PC-3 (cell line): ENCODE data around the gene VEGFB. TPM values are rescaled to one million over a fixed set of nuclear protein-coding genes. Genes with fewer than 3 reads are reported as not detected.

Experiments used
- ATAC-seq: fragments of 200-7000 bp; cut with Tn5 transposase; 2 replicates; pipeline ENCODE4 v1.9.1; 2020; ENCODE audit warnings: mild to moderate bottlenecking, moderate library complexity
- BruUV-seq: library from RNA; stranded (reverse); fragments of 400-500 nt; replicated peaks from 2 replicates; lab custom pipeline; 2021; lab: Mats Ljungman, UMichigan
- CTCF ChIA-PET: fragments of 300-600 bp; sonication (Branson Sonifier 250); formaldehyde crosslinking; loops from one replicate; lab custom pipeline; 2022; ENCODE audit warnings: antibody characterized with exemption; lab: Charles Lee
- POLR2A ChIA-PET: fragments of 300-600 bp; sonication (Branson Sonifier 250); formaldehyde crosslinking; loops from one replicate; lab custom pipeline; 2022; ENCODE audit warnings: antibody characterized with exemption; ENCODE audit not compliant: unreplicated experiment; lab: Charles Lee
- DNase-seq: peaks from one replicate; pipeline ENCODE4 v3.0.0-alpha.2; 2015
- H2AFZ ChIP-seq: fragments of 300-600 bp; sonication (generic); 2 replicates; pipeline ENCODE4 v1.6.0; 2016; ENCODE audit warnings: antibody characterized with exemption, low read length
- H3F3A ChIP-seq: fragments of 300-600 bp; sonication (generic); one replicate; pipeline ENCODE4 v1.6.0; 2017; ENCODE audit warnings: antibody characterized with exemption, low read length, control low read depth, mild to moderate bottlenecking; ENCODE audit not compliant: unreplicated experiment
- H3K27ac ChIP-seq: fragments of 300-600 bp; sonication (generic); 2 replicates; pipeline ENCODE4 v1.5.1; 2016; ENCODE audit warnings: mild to moderate bottlenecking, low read length
- H3K27me3 ChIP-seq: fragments of 300-600 bp; sonication (generic); 2 replicates; pipeline ENCODE4 v1.6.1; 2016; ENCODE audit warnings: low read length, mixed read lengths
- H3K36me3 ChIP-seq: fragments of 300-600 bp; sonication (generic); 2 replicates; pipeline ENCODE4 v1.6.1; 2016; ENCODE audit warnings: low read depth, mixed run types, low read length, mixed read lengths
- H3K4me1 ChIP-seq: fragments of 300-600 bp; sonication (generic); 2 replicates; pipeline ENCODE4 v1.5.1; 2016; ENCODE audit warnings: low read length; ENCODE audit not compliant: insufficient read depth
- H3K4me2 ChIP-seq: fragments of 300-600 bp; sonication (generic); 2 replicates; pipeline ENCODE4 v1.6.0; 2016; ENCODE audit warnings: low read length
- H3K4me3 ChIP-seq: fragments of 300-600 bp; sonication (generic); 2 replicates; pipeline ENCODE4 v1.5.1; 2016; ENCODE audit warnings: mild to moderate bottlenecking, low read length, mixed read lengths
- H3K79me2 ChIP-seq: fragments of 300-600 bp; sonication (generic); 2 replicates; pipeline ENCODE4 v1.6.1; 2017; ENCODE audit warnings: low read length, mixed read lengths
- H3K9ac ChIP-seq: fragments of 300-600 bp; sonication (generic); 2 replicates; pipeline ENCODE4 v1.6.0; 2016; ENCODE audit warnings: mild to moderate bottlenecking, low read length
- H3K9me2 ChIP-seq: fragments of 300-600 bp; sonication (generic); replicated peaks from 2 replicates; pipeline ENCODE4 v1.6.1; 2016; ENCODE audit warnings: mixed run types, low read length, mixed read lengths
- H3K9me3 ChIP-seq: fragments of 300-600 bp; sonication (generic); 2 replicates; pipeline ENCODE4 v1.6.1; 2016; ENCODE audit warnings: low read length, mixed read lengths
- H4K20me1 ChIP-seq: fragments of 300-600 bp; sonication (generic); 2 replicates; pipeline ENCODE4 v1.6.1; 2016; ENCODE audit warnings: low read length, mixed read lengths
- EZH2 ChIP-seq: fragments of 300-600 bp; sonication (generic); IDR thresholded peaks from one replicate; pipeline ENCODE4 v1.6.1; 2017; ENCODE audit warnings: antibody characterized with exemption, mild to moderate bottlenecking, low read length; ENCODE audit not compliant: unreplicated experiment
- EZH2phosphoT487 ChIP-seq: fragments of 300-600 bp; sonication (generic); IDR thresholded peaks from 2 replicates; pipeline ENCODE4 v1.6.1; 2018; ENCODE audit warnings: mild to moderate bottlenecking, antibody characterized with exemption, low read length, borderline replicate concordance
- intact Hi-C: fragments of 100-400 bp; cut with micrococcal nuclease; formaldehyde crosslinking; loops from 2 replicates; pipeline ENCODE4 v1.9.0; 2023
- total RNA-seq: library from RNA; depleted of rRNA; stranded (reverse); fragments of >200 nt; gene quantifications from 2 replicates; pipeline ENCODE4 v1.2.3, GENCODE V29; 2014
- TF ChIP-seq, protein P1 (sequence below): fragments of 300-600 bp; sonication (generic); conservative IDR thresholded peaks from 2 replicates; pipeline ENCODE4 v1.5.1; 2017; ENCODE audit warnings: antibody characterized with exemption, low read depth, mild to moderate bottlenecking, low read length

Gene VEGFB
- total RNA-seq, 1 experiment from 2014 or later: 39.4 TPM

DNA sequence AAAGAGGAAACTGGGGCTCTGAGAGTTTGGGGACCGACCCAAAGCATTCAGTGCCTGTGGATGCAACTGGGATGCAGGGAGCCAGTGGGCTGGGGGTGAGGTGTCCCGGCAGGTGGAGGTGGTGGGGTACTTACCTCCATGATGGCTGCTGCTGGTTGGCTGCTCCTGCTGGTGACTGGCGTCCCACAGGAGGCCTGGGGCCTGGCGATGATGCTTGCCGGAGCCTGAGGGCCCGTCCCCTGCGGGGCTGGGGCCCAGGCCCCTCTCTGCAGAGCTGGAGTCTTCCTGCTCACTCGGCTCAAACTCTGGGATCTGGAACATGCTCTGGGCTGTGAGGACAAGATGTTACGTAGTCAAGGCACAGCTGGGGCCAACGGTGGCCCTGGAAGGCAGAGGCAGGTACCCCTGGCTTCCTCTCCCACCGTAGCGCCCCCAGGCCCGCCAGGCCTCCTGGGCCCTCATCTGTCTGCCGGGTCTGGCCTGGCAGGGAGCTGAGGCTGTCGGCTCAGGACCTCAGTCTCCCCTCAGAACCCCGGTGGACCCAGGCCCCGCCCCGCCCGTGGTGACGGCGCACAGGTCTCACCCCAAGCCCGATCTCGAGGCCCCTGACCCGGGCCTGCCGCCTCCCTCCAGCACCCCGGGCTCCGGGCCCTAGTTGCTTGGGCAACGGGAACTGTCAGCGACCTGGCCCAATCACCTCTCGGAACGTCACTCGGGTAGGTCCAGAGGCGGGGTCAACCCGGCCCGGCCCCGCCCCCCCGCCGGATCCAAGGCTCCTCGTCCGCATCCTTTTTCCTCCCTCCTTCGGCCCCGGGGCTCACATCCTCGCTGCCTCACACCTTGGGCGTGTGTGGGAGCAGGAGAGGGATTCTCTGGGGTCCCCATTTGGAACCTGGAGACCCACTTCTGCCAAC lies 49.9 kb downstream of the VEGFB start, which contains the start of gene BAD:
BAD (minus strand) TSS at position 618 of the 914 bp plus-strand sequence; CDS start at position 321, 297 bp downstream.
- H3K36me3 ChIP-seq: no peaks in the 10 kb centered on the region; the same call in 1 of the 2 replicates
- TSS peak; percentile 67 for BruUV-seq
- CTCF ChIA-PET: interaction anchor here (1.0 to 1.1 kb wide), 2 partner anchors 8 to 17 kb away, joined by 3 to 5 read pairs; no protein-coding TSS in a partner anchor
- H3K9ac ChIP-seq: peak within 1 kb of the TSS; percentile 75
- H2AFZ ChIP-seq: peak within 1 kb of the TSS; percentile 88
- H3K9me2 ChIP-seq: no peaks in the 10 kb centered on the region
- POLR2A ChIA-PET: no interaction called here
- no peaks in the 10 kb centered on the region for H3K27me3 ChIP-seq
- DNase-seq (peak; percentile 97), ATAC-seq (peak; percentile 89)
- peak within 1 kb of the TSS; percentile 73 for H3K4me3 ChIP-seq
- no peaks in the 10 kb centered on the region for H3K9me3 ChIP-seq
- TF ChIP-seq EZH2 (no peak), EZH2phosphoT487 (no peak)
- TF ChIP-seq, protein P1, sequence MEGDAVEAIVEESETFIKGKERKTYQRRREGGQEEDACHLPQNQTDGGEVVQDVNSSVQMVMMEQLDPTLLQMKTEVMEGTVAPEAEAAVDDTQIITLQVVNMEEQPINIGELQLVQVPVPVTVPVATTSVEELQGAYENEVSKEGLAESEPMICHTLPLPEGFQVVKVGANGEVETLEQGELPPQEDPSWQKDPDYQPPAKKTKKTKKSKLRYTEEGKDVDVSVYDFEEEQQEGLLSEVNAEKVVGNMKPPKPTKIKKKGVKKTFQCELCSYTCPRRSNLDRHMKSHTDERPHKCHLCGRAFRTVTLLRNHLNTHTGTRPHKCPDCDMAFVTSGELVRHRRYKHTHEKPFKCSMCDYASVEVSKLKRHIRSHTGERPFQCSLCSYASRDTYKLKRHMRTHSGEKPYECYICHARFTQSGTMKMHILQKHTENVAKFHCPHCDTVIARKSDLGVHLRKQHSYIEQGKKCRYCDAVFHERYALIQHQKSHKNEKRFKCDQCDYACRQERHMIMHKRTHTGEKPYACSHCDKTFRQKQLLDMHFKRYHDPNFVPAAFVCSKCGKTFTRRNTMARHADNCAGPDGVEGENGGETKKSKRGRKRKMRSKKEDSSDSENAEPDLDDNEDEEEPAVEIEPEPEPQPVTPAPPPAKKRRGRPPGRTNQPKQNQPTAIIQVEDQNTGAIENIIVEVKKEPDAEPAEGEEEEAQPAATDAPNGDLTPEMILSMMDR: no peak
- intact Hi-C loops: loop anchor here (2.0 kb wide), 2 partner anchors 14 to 16 kb away; partner anchors contain the start of gene CATSPERZ
- H3F3A ChIP-seq: no peaks in the 10 kb centered on the region
- peaks cover 28% of the 10 kb centered on the region for H3K79me2 ChIP-seq
- H3K4me1 ChIP-seq: peaks cover 18% of the 10 kb centered on the region
- H4K20me1 ChIP-seq: no peaks in the 10 kb centered on the region
- peak within 1 kb of the TSS; percentile 62 for H3K27ac ChIP-seq
- peak within 1 kb of the TSS; percentile 90 for H3K4me2 ChIP-seq

DNA sequence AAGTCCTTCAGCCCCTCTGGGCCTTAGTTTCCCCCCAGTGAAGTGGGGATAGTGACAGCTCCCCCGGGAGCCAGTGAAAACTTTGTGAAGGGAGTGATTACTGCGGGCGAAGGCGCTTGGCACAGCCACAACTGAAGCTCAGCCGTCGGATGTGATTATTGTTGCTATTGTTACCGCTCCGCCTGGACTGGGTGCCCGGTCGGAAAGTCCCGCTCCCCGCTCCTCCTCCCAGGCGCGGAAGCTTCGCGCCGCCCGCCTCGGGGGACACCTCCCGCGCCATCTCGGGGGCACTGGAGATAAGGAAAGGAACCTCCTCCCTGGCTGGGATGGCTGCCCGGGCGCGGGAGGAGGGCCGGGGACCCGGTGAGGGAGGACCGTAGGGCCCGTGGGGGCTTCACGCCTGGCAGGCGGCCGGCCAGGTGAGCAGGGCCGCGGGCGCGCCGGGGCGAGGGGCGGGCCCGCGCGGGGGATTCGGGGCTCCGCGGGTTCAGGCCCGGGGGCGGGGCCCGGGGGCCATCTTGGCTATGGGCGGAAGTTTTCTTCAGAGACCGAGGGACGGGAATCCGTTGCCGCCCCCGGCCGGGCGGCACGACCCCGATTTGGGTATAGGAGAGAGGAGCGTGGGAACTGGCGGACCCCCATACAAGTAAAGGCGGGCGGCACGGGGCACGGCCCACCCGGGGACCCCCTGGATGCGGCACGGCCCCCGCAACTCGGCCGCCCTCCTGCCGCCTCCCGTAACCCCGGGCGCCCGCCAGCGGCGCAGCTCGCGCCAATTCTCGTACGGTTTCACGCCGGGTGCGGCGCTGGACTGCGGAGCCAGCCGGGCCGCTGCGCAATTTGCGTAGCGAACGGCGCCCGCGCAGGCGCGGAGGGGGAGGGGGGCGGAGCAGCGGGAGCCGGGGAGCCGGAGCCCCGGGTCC lies 50.8 kb downstream of the VEGFB start, which contains the start of gene GPR137:
GPR137 (plus strand) TSS at position 887 of the 923 bp plus-strand sequence. CDS start 677 bp downstream, outside the sequence.
- intact Hi-C loops: loop anchor here (2.0 kb wide), 2 partner anchors 14 to 16 kb away; partner anchors contain the start of gene CATSPERZ

More for the DNA sequence above, 50.8 kb downstream of the VEGFB start, which contains the start of gene GPR137:
- H3K79me2 ChIP-seq: peaks cover 28% of the 10 kb centered on the region
- TSS peak; percentile 91 for BruUV-seq
- no peaks in the 10 kb centered on the region for H3K9me2 ChIP-seq
- no peaks in the 10 kb centered on the region for H3F3A ChIP-seq
- peak within 1 kb of the TSS; percentile 88 for H2AFZ ChIP-seq
- ChIA-PET CTCF (interaction anchor here (1.0 to 1.1 kb wide), 2 partner anchors 9 to 33 kb away, joined by 3 read pairs; no protein-coding TSS in a partner anchor), POLR2A (no interaction called here)
- H3K27ac ChIP-seq: peak within 1 kb of the TSS; percentile 62
- TF ChIP-seq, protein P1: no peak
- TF ChIP-seq EZH2phosphoT487 (no peak), EZH2 (no peak)
- H3K4me3 ChIP-seq: peak within 1 kb of the TSS; percentile 73
- peak; percentile 79 for DNase-seq
- H3K27me3 ChIP-seq: no peaks in the 10 kb centered on the region
- H3K4me2 ChIP-seq: peak within 1 kb of the TSS; percentile 90
- H4K20me1 ChIP-seq: no peaks in the 10 kb centered on the region
- H3K4me1 ChIP-seq: peaks cover 18% of the 10 kb centered on the region
- no peaks in the 10 kb centered on the region for H3K9me3 ChIP-seq
- peak within 1 kb of the TSS; percentile 75 for H3K9ac ChIP-seq
- peak; percentile 47 for ATAC-seq
- H3K36me3 ChIP-seq: no peaks in the 10 kb centered on the region
